Left hindlimb (tissue), 1 donor: ENCODE results near the gene GPSM3.
"Not testable (repeated sequence)": the region's sequence is repeated elsewhere in the genome, so short reads cannot be mapped to it uniquely, and the experiment has no call there.

Experiments used
- DNase-seq: peaks from one replicate; pipeline ENCODE4 v3.0.0-alpha.2; 2018

The GPSM3 gene

GRCh38 chr6:32200711-32201475 lies 8.4 kb upstream of the GPSM3 start:
- DNase-seq: peak; percentile 20

GRCh38 chr6:32198866-32199265 lies 6.4 kb upstream of the GPSM3 start:
- DNase-seq: no peak

- no peak for DNase-seq
Observed at GRCh38 chr6:32198345-32198696, 5.9 kb upstream of the GPSM3 start.

- DNase-seq: peak; percentile 66
Observed at GRCh38 chr6:32196682-32197616, 4.5 kb upstream of the GPSM3 start.

- DNase-seq: peak; percentile 95
Observed at GRCh38 chr6:32195902-32196681, 3.6 kb upstream of the GPSM3 start.

GRCh38 chr6:32195652-32195901 lies 3.1 kb upstream of the GPSM3 start:
- peak; percentile 100 for DNase-seq

- DNase-seq: no peak
Observed at GRCh38 chr6:32194825-32195651, 2.6 kb upstream of the GPSM3 start.

GRCh38 chr6:32194388-32194787 lies 1.9 kb upstream of the GPSM3 start:
- no peak for DNase-seq

GRCh38 chr6:32193096-32193495 lies 653 bp upstream of the GPSM3 start:
- not testable (repeated sequence) for DNase-seq

GRCh38 chr6:32191696-32192607 lies 491 bp downstream of the GPSM3 start:
- DNase-seq: no peak

GRCh38 chr6:32190911-32191677 lies 1.3 kb downstream of the GPSM3 start:
- DNase-seq: no peak

GRCh38 chr6:32190054-32190851 lies 2.2 kb downstream of the GPSM3 start, which contains the start of gene PBX2:
Gene PBX2, minus strand, starts transcription at chr6:32190202. Its CDS starts 287 bp downstream, at chr6:32189915.
- DNase-seq: peak; percentile 98

GRCh38 chr6:32189742-32190053 lies 2.7 kb downstream of the GPSM3 start:
- no peak for DNase-seq

GRCh38 chr6:32189069-32189741 lies 3.2 kb downstream of the GPSM3 start:
- DNase-seq: no peak

GRCh38 chr6:32188381-32189068 lies 3.9 kb downstream of the GPSM3 start:
- DNase-seq: no peak

GRCh38 chr6:32187725-32188380 lies 4.6 kb downstream of the GPSM3 start:
- peak; percentile 43 for DNase-seq

- DNase-seq: no peak
Observed at GRCh38 chr6:32187009-32187709, 5.3 kb downstream of the GPSM3 start.
